Naive thymus-derived CD8-positive, alpha-beta T cell (primary cell): ENCODE data around the gene CMTM1. TPM values are rescaled to one million over a fixed set of nuclear protein-coding genes. Genes with fewer than 3 reads are reported as not detected.
"Not testable (repeated sequence)": the region's sequence is repeated elsewhere in the genome, so short reads cannot be mapped to it uniquely, and the experiment has no call there.

Source experiments
- ATAC-seq, 2 donors: fragments of 150-1000 bp; cut with Tn5 transposase in 1 of 2; sonication (Bioruptor Pico), chemical (Tn5 transposase) in 1 of 2; 1 replicate in 1 of 2; 2 replicates in 1 of 2; pipeline ENCODE4 v1.10.0; 2021; ENCODE audit warnings: mild to moderate bottlenecking in 2 of 2, moderate library complexity in 2 of 2
- POLR2A ChIA-PET: fragments of 350-600 bp; sonication (Branson Sonifier 250); formaldehyde crosslinking; loops from one replicate; lab custom pipeline; 2021; ENCODE audit warnings: antibody characterized with exemption; lab: Charles Lee
- DNase-seq, 10 donors: peaks; one replicate each; pipeline versions ENCODE4 v3.0.0 to v3.0.0-alpha.2; 2020 to 2022
- H3K27ac Mint-ChIP-seq, 10 donors: one replicate each; pipeline ENCODE4 v1.8.0; 2020 to 2022; ENCODE audit warnings: mild to moderate bottlenecking in 10 of 10, mixed read lengths in 10 of 10, moderate library complexity in 4 of 10, inconsistent platforms in 1 of 10
- H3K27me3 Mint-ChIP-seq, 5 donors: one replicate each; pipeline ENCODE4 v1.8.0; 2021 to 2022; ENCODE audit warnings: mixed read lengths in 5 of 5
- H3K36me3 Mint-ChIP-seq, 3 donors: one replicate each; pipeline ENCODE4 v1.8.0; 2020 to 2022; ENCODE audit warnings: mixed read lengths in 3 of 3, mild to moderate bottlenecking in 2 of 3, inconsistent platforms in 1 of 3
- H3K4me1 Mint-ChIP-seq, 4 donors: one replicate each; pipeline ENCODE4 v1.8.0; 2021 to 2022; ENCODE audit warnings: mixed read lengths in 4 of 4
- H3K4me3 Mint-ChIP-seq, 10 donors: one replicate each; pipeline ENCODE4 v1.8.0; 2020 to 2022; ENCODE audit warnings: mild to moderate bottlenecking in 10 of 10, mixed read lengths in 10 of 10, moderate library complexity in 6 of 10, inconsistent platforms in 1 of 10
- H3K9me3 Mint-ChIP-seq, 9 donors: one replicate each; pipeline ENCODE4 v1.8.0; 2020 to 2022; ENCODE audit warnings: mixed read lengths in 9 of 9, mild to moderate bottlenecking in 3 of 9, inconsistent platforms in 1 of 9, moderate library complexity in 1 of 9
- polyA plus RNA-seq, 3 donors: library from polyadenylated mRNA; unstranded; fragments of 300-500 nt; fragmentation: Illumina TruSeq; gene quantifications; one replicate each; pipeline ENCODE4 v1.2.3, GENCODE V29; 2021
- total RNA-seq, 8 experiments: library from RNA in 2 of 8; stranded (reverse) in 2 of 8; gene quantifications; one replicate each; pipeline ENCODE4 v1.2.3 and lab custom pipeline; 2021 to 2026

CMTM1 gene
- total and polyA plus RNA-seq, 5 experiments from 2014 or later = 0.48 to 3.9 (median 2.0) TPM; not detected in 1

- H3K9me3 Mint-ChIP-seq = no peaks in the 10 kb centered on the region
- H3K27me3 Mint-ChIP-seq = no peaks in the 10 kb centered on the region
- DNase-seq (no peak), ATAC-seq (peak in 1 of 2 donors; percentile 23)
- peaks cover 0 to 4% (median 0%) of the 10 kb centered on the region in 4 donors for H3K4me1 Mint-ChIP-seq
- peaks cover 0 to 5% (median 0%) of the 10 kb centered on the region in 3 donors for H3K36me3 Mint-ChIP-seq
- H3K27ac Mint-ChIP-seq = no peak overlapping the region
- POLR2A ChIA-PET = interaction anchor here (0.6 kb wide), 1 partner anchor 30 kb away, joined by 3 read pairs; no protein-coding TSS in a partner anchor
- H3K4me3 Mint-ChIP-seq = no peak overlapping the region
These were observed 53.5 kb downstream of the CMTM1 start for GRCh38 chr16:66619534-66620428.

- DNase-seq (no peak), ATAC-seq (no peak)
- no peak overlapping the region for H3K4me3 Mint-ChIP-seq
- peaks cover 0 to 3% (median 0%) of the 10 kb centered on the region in 4 donors for H3K4me1 Mint-ChIP-seq
- no peaks in the 10 kb centered on the region for H3K9me3 Mint-ChIP-seq
- peaks cover 0 to 1% (median 0%) of the 10 kb centered on the region in 5 donors for H3K27me3 Mint-ChIP-seq
- H3K27ac Mint-ChIP-seq = no peak overlapping the region
- H3K36me3 Mint-ChIP-seq = no peaks in the 10 kb centered on the region
- POLR2A ChIA-PET = interaction anchor here (0.6 kb wide), 1 partner anchor 31 kb away, joined by 3 read pairs; no protein-coding TSS in a partner anchor
These were observed 54.2 kb downstream of the CMTM1 start for GRCh38 chr16:66620429-66620795.

GRCh38 chr16:66621973-66622372 lies 55.7 kb downstream of the CMTM1 start:
- POLR2A ChIA-PET = no interaction called here
- DNase-seq (no peak), ATAC-seq (no peak)
- peaks cover 0 to 1% (median 0%) of the 10 kb centered on the region in 5 donors for H3K27me3 Mint-ChIP-seq
- no peaks in the 10 kb centered on the region for H3K36me3 Mint-ChIP-seq
- H3K4me3 Mint-ChIP-seq = no peak overlapping the region
- H3K9me3 Mint-ChIP-seq = no peaks in the 10 kb centered on the region
- H3K27ac Mint-ChIP-seq = no peak overlapping the region
- peaks cover 0 to 3% (median 0%) of the 10 kb centered on the region in 4 donors for H3K4me1 Mint-ChIP-seq

GRCh38 chr16:66622863-66623262 lies 56.6 kb downstream of the CMTM1 start:
- H3K4me3 Mint-ChIP-seq = no peak overlapping the region
- H3K27ac Mint-ChIP-seq = no peak overlapping the region
- no peak for ATAC-seq
- H3K4me1 Mint-ChIP-seq = peaks cover 0 to 3% (median 0%) of the 10 kb centered on the region in 4 donors
- POLR2A ChIA-PET = no interaction called here
- peaks cover 0 to 1% (median 0%) of the 10 kb centered on the region in 5 donors for H3K27me3 Mint-ChIP-seq
- H3K36me3 Mint-ChIP-seq = no peaks in the 10 kb centered on the region
- DNase-seq = no peak
- H3K9me3 Mint-ChIP-seq = no peaks in the 10 kb centered on the region

GRCh38 chr16:66623755-66624154 lies 57.5 kb downstream of the CMTM1 start:
- POLR2A ChIA-PET = no interaction called here
- ATAC-seq = no peak
- no peak for DNase-seq
- Mint-ChIP-seq H3K27ac (no peak overlapping the region), H3K36me3 (no peaks in the 10 kb centered on the region), H3K4me1 (peaks cover 0 to 3% (median 0%) of the 10 kb centered on the region in 4 donors), H3K4me3 (no peak overlapping the region), H3K27me3 (peaks cover 0 to 1% (median 0%) of the 10 kb centered on the region in 5 donors), H3K9me3 (no peaks in the 10 kb centered on the region)

GRCh38 chr16:66627611-66628378 lies 61.6 kb downstream of the CMTM1 start:
- POLR2A ChIA-PET, DNase-seq, H3K9me3 Mint-ChIP-seq, ATAC-seq, H3K4me3 Mint-ChIP-seq, H3K4me1 Mint-ChIP-seq, H3K27me3 Mint-ChIP-seq, H3K36me3 Mint-ChIP-seq: not testable (repeated sequence)
- peak overlapping the region in 1 of 10 donors; percentile 15 for H3K27ac Mint-ChIP-seq

Other genes starting within 250 kb of the CMTM1 start
- not detected for gene CDH5, start 199.7 kb upstream of the CMTM1 start, total RNA-seq
- not detected for gene CDH5, start 199.7 kb upstream of the CMTM1 start, polyA plus RNA-seq
- not detected for gene BEAN1, start 139.1 kb upstream of the CMTM1 start, total RNA-seq
- gene BEAN1, start 139.1 kb upstream of the CMTM1 start, polyA plus RNA-seq = not detected
- gene TK2, start 16.3 kb upstream of the CMTM1 start, total RNA-seq = 1 to 10 TPM; 6.8 to 8.7 TPM
- gene TK2, start 16.3 kb upstream of the CMTM1 start, polyA plus RNA-seq = 1 to 10 TPM; 1.9 to 4.0 (median 2.5) TPM
- gene CKLF, start 13.9 kb upstream of the CMTM1 start, total RNA-seq = 10 to 100 TPM; 43.1 to 44.4 TPM
- gene CKLF, start 13.9 kb upstream of the CMTM1 start, polyA plus RNA-seq = 100 to 1,000 TPM in 2 of 3 donors, 10 to 100 TPM in 1; 99.6 to 179 (median 111) TPM
- gene CMTM2, start 13.0 kb downstream of the CMTM1 start, total RNA-seq = under 1 TPM in 1 of 2 experiments, not detected in 1; 0.58 TPM
- gene CMTM2, start 13.0 kb downstream of the CMTM1 start, polyA plus RNA-seq = under 1 TPM in 1 of 3 donors, not detected in 2; 0.18 TPM
- gene CMTM3, start 38.3 kb downstream of the CMTM1 start, total RNA-seq = 10 to 100 TPM; 55.2 to 55.8 TPM
- 10 to 100 TPM; 76.1 to 81.3 (median 78.5) TPM for gene CMTM3, start 38.3 kb downstream of the CMTM1 start, polyA plus RNA-seq
- gene CMTM4, start 130.3 kb downstream of the CMTM1 start, total RNA-seq = 1 to 10 TPM; 2.0 to 3.1 TPM
- under 1 TPM in 2 of 3 donors, not detected in 1; 0.15 to 0.26 TPM for gene CMTM4, start 130.3 kb downstream of the CMTM1 start, polyA plus RNA-seq
- 10 to 100 TPM; 89.2 to 95.2 TPM for gene DYNC1LI2, start 185.2 kb downstream of the CMTM1 start, total RNA-seq
- 10 to 100 TPM; 25.7 to 37.3 (median 27.3) TPM for gene DYNC1LI2, start 185.2 kb downstream of the CMTM1 start, polyA plus RNA-seq
- gene TERB1, start 235.1 kb downstream of the CMTM1 start, total RNA-seq = under 1 TPM; 0.25 to 0.81 TPM
- not detected for gene TERB1, start 235.1 kb downstream of the CMTM1 start, polyA plus RNA-seq